GM06990 (cell line): ENCODE measurements around the gene ZC3HAV1.

Experiments
- DNase-seq: peaks from one replicate; pipeline ENCODE4 v3.0.0-alpha.2; 2011; ENCODE audit not compliant: insufficient read length; ENCODE audit errors: extremely low read depth
- H3K27me3 ChIP-seq: replicated peaks from 2 replicates; pipeline ENCODE4 v1.6.0; 2011; ENCODE audit warnings: low read length; ENCODE audit not compliant: control insufficient read depth, insufficient read depth
- H3K36me3 ChIP-seq: 2 replicates; pipeline ENCODE4 v1.5.1; 2011; ENCODE audit warnings: low read length; ENCODE audit not compliant: control insufficient read depth, insufficient read depth
- H3K4me3 ChIP-seq: replicated peaks from 2 replicates; pipeline ENCODE4 v1.5.1; 2011; ENCODE audit warnings: low read depth, mild to moderate bottlenecking, control low read depth, low read length
- TF ChIP-seq, protein P1 (sequence below): IDR thresholded peaks from 2 replicates; pipeline ENCODE4 v1.5.1; 2011; ENCODE audit warnings: low read length, control low read depth, mild to moderate bottlenecking, inconsistent platforms; ENCODE audit not compliant: insufficient read depth, poor library complexity, severe bottlenecking

The ZC3HAV1 gene

DNA sequence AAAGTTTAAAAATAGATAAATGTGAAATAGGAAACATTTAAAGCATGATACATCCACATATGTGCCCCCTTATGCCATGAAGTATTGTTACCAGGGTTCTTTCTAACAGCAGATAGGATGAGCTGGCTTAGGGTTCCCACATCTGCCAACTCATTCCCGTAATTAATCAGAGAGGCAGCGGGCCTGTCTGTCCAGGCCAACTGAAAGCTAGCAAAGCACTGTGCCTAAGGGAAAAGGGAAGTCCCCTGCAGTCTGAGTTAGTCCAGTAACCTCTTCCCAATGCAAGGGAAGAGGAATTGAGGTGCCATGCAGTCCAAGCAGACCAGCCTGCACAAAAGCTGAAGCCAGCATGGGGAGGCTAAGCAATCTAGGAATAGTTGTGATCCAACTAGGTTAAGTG, 55.4 kb downstream of the ZC3HAV1 start:
- DNase-seq: no peak
- Histone ChIP-seq H3K4me3 (no peak overlapping the region), H3K27me3 (no peaks in the 10 kb centered on the region), H3K36me3 (peaks cover 21% of the 10 kb centered on the region)
- TF ChIP-seq, protein P1, sequence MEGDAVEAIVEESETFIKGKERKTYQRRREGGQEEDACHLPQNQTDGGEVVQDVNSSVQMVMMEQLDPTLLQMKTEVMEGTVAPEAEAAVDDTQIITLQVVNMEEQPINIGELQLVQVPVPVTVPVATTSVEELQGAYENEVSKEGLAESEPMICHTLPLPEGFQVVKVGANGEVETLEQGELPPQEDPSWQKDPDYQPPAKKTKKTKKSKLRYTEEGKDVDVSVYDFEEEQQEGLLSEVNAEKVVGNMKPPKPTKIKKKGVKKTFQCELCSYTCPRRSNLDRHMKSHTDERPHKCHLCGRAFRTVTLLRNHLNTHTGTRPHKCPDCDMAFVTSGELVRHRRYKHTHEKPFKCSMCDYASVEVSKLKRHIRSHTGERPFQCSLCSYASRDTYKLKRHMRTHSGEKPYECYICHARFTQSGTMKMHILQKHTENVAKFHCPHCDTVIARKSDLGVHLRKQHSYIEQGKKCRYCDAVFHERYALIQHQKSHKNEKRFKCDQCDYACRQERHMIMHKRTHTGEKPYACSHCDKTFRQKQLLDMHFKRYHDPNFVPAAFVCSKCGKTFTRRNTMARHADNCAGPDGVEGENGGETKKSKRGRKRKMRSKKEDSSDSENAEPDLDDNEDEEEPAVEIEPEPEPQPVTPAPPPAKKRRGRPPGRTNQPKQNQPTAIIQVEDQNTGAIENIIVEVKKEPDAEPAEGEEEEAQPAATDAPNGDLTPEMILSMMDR: no peak

DNA sequence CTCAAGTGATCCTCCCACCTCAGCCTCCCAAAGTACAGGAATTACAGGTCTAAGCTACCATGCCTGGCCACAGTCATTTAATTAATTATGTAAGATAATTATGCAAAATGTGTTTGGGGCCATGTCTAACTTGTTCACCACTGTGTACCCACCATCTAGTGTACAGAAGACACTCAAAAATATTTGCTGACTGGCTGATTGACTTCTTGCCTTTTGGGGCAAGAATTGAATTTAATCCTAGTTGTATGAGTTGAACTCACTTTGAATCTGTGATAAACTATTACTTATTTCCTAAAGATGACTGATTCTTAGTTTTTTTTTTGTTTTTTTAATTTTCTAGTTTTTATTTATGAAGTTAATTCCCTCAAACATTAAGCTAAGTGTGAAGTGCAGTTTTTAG, 57.9 kb downstream of the ZC3HAV1 start:
- Histone ChIP-seq H3K36me3 (peaks cover 19% of the 10 kb centered on the region), H3K4me3 (no peak overlapping the region), H3K27me3 (no peaks in the 10 kb centered on the region)
- DNase-seq: no peak
- TF ChIP-seq, protein P1: no peak

GRCh38 chr7:139049936-139050335, 59.6 kb downstream of the ZC3HAV1 start:
- TF ChIP-seq, protein P1: no peak
- no peak for DNase-seq
- no peaks in the 10 kb centered on the region for H3K27me3 ChIP-seq
- H3K36me3 ChIP-seq: peaks cover 24% of the 10 kb centered on the region
- no peak overlapping the region for H3K4me3 ChIP-seq

- no peak for DNase-seq
- Histone ChIP-seq H3K36me3 (peaks cover 19% of the 10 kb centered on the region), H3K4me3 (no peak overlapping the region), H3K27me3 (no peaks in the 10 kb centered on the region)
- TF ChIP-seq, protein P1: no peak
Measured at GRCh38 chr7:139049111-139049510, 60.4 kb downstream of the ZC3HAV1 start.

DNA sequence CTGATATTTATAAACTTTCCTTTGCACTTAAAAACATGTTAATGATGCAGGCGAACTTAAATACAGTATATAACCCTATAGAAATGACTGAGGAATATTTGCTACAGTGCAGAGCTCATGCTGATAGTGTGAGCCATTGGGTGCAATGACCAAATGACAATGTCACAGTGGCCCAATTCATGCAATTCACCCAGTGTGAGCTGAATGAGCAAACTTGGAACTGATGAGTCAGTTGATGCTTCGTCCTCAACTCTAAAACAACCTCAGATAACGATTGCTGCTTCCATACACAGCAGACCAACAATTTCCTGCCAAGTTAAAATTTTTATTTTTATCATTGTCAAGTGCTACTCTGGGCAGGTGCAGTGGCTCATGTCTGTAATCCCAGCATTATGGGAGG, 61.5 kb downstream of the ZC3HAV1 start:
- Histone ChIP-seq H3K27me3 (no peaks in the 10 kb centered on the region), H3K4me3 (no peak overlapping the region), H3K36me3 (peaks cover 15% of the 10 kb centered on the region)
- TF ChIP-seq, protein P1: no peak
- no peak for DNase-seq

DNA sequence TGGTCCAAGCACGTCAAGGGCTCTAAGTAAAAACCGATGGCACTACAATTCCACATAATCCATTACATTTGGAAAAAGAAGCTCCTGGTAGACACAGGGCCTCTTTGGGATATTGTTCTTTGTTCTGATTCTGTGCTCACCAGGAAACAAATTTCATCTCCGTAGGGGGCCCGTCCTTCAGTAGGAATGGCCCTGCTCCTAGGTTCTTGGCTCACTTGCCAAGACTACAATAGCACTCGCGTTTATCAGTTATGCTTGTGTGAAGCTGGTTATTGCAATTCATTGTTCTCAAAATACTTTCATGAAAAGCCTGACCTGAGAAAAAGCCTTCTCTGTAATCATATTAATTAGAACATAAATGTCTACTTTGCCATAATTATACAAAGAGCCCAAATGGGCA, 63.4 kb downstream of the ZC3HAV1 start:
- TF ChIP-seq, protein P1: no peak
- no peaks in the 10 kb centered on the region for H3K27me3 ChIP-seq
- no peak overlapping the region for H3K4me3 ChIP-seq
- H3K36me3 ChIP-seq: peaks cover 11% of the 10 kb centered on the region
- no peak for DNase-seq
